Esophagus squamous epithelium (tissue), 4 donors: ENCODE measurements around the gene PPHLN1.

ENCODE experiments used
- CTCF ChIP-seq, 6 experiments: fragments of 450-650 bp in 4 of 6; fragments of 200-600 bp in 2 of 6; sonication (generic) in 2 of 6; IDR thresholded peaks; one replicate each; pipeline ENCODE4 v1.5.1; 2016 to 2019; ENCODE audit warnings: antibody characterized with exemption in 6 of 6, mild to moderate bottlenecking in 4 of 6, moderate library complexity in 4 of 6
- POLR2A ChIP-seq, 4 donors: fragments of 450-650 bp; IDR thresholded peaks; one replicate each; pipeline ENCODE4 v1.6.1; 2017; ENCODE audit warnings: antibody characterized with exemption in 4 of 4, mild to moderate bottlenecking in 4 of 4, moderate library complexity in 3 of 4

GRCh38 chr12:42484996-42485395, 159.0 kb downstream of the PPHLN1 start:
- TF ChIP-seq POLR2A (IDR thresholded peaks at IDR 0.05) (no peak), CTCF (IDR thresholded peaks at IDR 0.05) (no peak)
